Smooth muscle cell of the pulmonary artery (primary cell): Measurements from ENCODE around the gene BICD2. TPM values are rescaled to one million over a fixed set of nuclear protein-coding genes. Genes with fewer than 3 reads are reported as not detected.

Source experiments
- total RNA-seq: library from RNA; depleted of rRNA; stranded (reverse); fragments of >200 nt; gene quantifications from 2 replicates; pipeline ENCODE4 v1.2.3, GENCODE V29; 2014

BICD2 gene
- 55.1 and 75.3 TPM in 2 replicates for total RNA-seq

GRCh38 chr9:92764381-92764987, at the start of gene BICD2:
TSS of gene BICD2 (minus strand) at chr9:92764833. CDS start at chr9:92764744, 89 bp downstream.

GRCh38 chr9:92669890-92670708, 94.5 kb downstream of the BICD2 start, which contains the start of gene IPPK:
TSS of gene IPPK (minus strand) at chr9:92670131. CDS start at chr9:92669988, 143 bp downstream.

Other genes with a start within 250 kb of the BICD2 start
- gene ECM2, start 228.8 kb downstream of the BICD2 start, total RNA-seq: 7.0 and 30.7 TPM in 2 replicates
- gene IPPK, start 94.7 kb downstream of the BICD2 start, total RNA-seq: 14.7 and 18.4 TPM in 2 replicates
- 11.6 and 14.2 TPM in 2 replicates for gene ZNF484, start 113.2 kb upstream of the BICD2 start, total RNA-seq
- gene FGD3, start 182.7 kb upstream of the BICD2 start, total RNA-seq: not detected in 2 replicates